IMR-90 (cell line): ENCODE results near the gene MAGOH. TPM values are rescaled to one million over a fixed set of nuclear protein-coding genes. Genes with fewer than 3 reads are reported as not detected.

ENCODE experiments used
- ATAC-seq: fragments of 200-7000 bp; cut with Tn5 transposase; 2 replicates; pipeline ENCODE4 v1.9.1; 2020; ENCODE audit warnings: low read depth, mild to moderate bottlenecking, moderate library complexity
- BruUV-seq: library from RNA; stranded (reverse); fragments of 400-500 nt; replicated peaks from 2 replicates; lab custom pipeline; 2021; lab: Mats Ljungman, UMichigan
- CTCF ChIA-PET: fragments of 300-600 bp; formaldehyde crosslinking; extraction: SDS; loops from one replicate; lab custom pipeline; 2021; ENCODE audit warnings: antibody characterized with exemption; lab: Yijun Ruan, JAX
- POLR2A ChIA-PET: fragments of 300-600 bp; sonication (Branson Sonifier 250); formaldehyde crosslinking; loops from one replicate; lab custom pipeline; 2022; ENCODE audit warnings: antibody characterized with exemption; ENCODE audit not compliant: unreplicated experiment; lab: Charles Lee
- DNase-seq: peaks from one replicate; pipeline ENCODE4 v3.0.0; 2013
- H2AFZ ChIP-seq: replicated peaks from 2 replicates; pipeline ENCODE3; 2013; ENCODE audit warnings: low read length, mild to moderate bottlenecking; ENCODE audit not compliant: poor library complexity
- H2AK5ac ChIP-seq: 2 replicates; pipeline ENCODE4 v1.6.1; 2013; ENCODE audit warnings: low read depth, low read length, inconsistent platforms
- H2AK9ac ChIP-seq: replicated peaks from 2 replicates; pipeline ENCODE3; 2013; ENCODE audit warnings: mild to moderate bottlenecking, low read depth, low read length, moderate library complexity; ENCODE audit not compliant: poor library complexity
- H2BK120ac ChIP-seq: 2 replicates; pipeline ENCODE4 v1.6.1; 2013; ENCODE audit warnings: low read depth, low read length, inconsistent platforms
- H2BK15ac ChIP-seq: 3 replicates; pipeline ENCODE4 v1.6.1; 2013; ENCODE audit warnings: low read depth, low read length, inconsistent platforms
- H2BK20ac ChIP-seq: 2 replicates; pipeline ENCODE4 v1.6.1; 2013; ENCODE audit warnings: low read depth, mild to moderate bottlenecking, inconsistent platforms, low read length, moderate library complexity
- H2BK5ac ChIP-seq: 2 replicates; pipeline ENCODE4 v1.6.1; 2013; ENCODE audit warnings: mild to moderate bottlenecking, low read depth, low read length, inconsistent platforms; ENCODE audit not compliant: poor library complexity, severe bottlenecking
- H3K14ac ChIP-seq: replicated peaks from 2 replicates; pipeline ENCODE4 v1.6.1; 2013; ENCODE audit warnings: low read depth, low read length, inconsistent platforms
- H3K18ac ChIP-seq: 2 replicates; pipeline ENCODE4 v1.6.1; 2013; ENCODE audit warnings: low read depth, low read length, control low read depth
- H3K23ac ChIP-seq: 2 replicates; pipeline ENCODE4 v1.6.1; 2013; ENCODE audit warnings: low read depth, low read length, inconsistent platforms
- H3K27ac ChIP-seq: 2 replicates; pipeline ENCODE4 v1.5.1; 2013; ENCODE audit warnings: mild to moderate bottlenecking, control low read depth, low read length; ENCODE audit not compliant: insufficient read depth
- H3K27me3 ChIP-seq: 2 replicates; pipeline ENCODE4 v1.6.1; 2013; ENCODE audit warnings: low read length; ENCODE audit not compliant: control insufficient read depth, insufficient read depth
- H3K36me3 ChIP-seq: 2 replicates; pipeline ENCODE4 v1.6.1; 2013; ENCODE audit warnings: low read length, mixed read lengths; ENCODE audit not compliant: control insufficient read depth, insufficient read depth
- H3K4ac ChIP-seq: 2 replicates; pipeline ENCODE4 v1.6.1; 2013; ENCODE audit warnings: low read depth, low read length, inconsistent platforms
- H3K4me1 ChIP-seq: 2 replicates; pipeline ENCODE4 v1.6.1; 2013; ENCODE audit warnings: low read length, mixed read lengths; ENCODE audit not compliant: control insufficient read depth, insufficient read depth
- H3K4me2 ChIP-seq: 2 replicates; pipeline ENCODE4 v1.6.1; 2013; ENCODE audit warnings: low read depth, mild to moderate bottlenecking, control low read depth, low read length, moderate library complexity
- H3K4me3 ChIP-seq: 2 replicates; pipeline ENCODE4 v1.5.1; 2013; ENCODE audit warnings: low read depth, mild to moderate bottlenecking, control low read depth, low read length, moderate library complexity; ENCODE audit not compliant: insufficient read depth
- H3K56ac ChIP-seq: 2 replicates; pipeline ENCODE4 v1.6.1; 2013; ENCODE audit warnings: low read length, inconsistent platforms; ENCODE audit not compliant: insufficient read depth; ENCODE audit errors: extremely low read depth
- H3K79me1 ChIP-seq, 2 experiments: 2 replicates each; pipeline ENCODE4 v1.6.1; 2013; ENCODE audit warnings: low read length in 2 of 2, inconsistent platforms in 1 of 2, low read depth in 1 of 2
- H3K9ac ChIP-seq: 2 replicates; pipeline ENCODE4 v1.6.1; 2013; ENCODE audit warnings: low read depth, low read length, control low read depth
- H3K9me1 ChIP-seq: 2 replicates; pipeline ENCODE4 v1.6.1; 2013; ENCODE audit warnings: low read length, inconsistent platforms; ENCODE audit not compliant: insufficient read depth
- H3K9me3 ChIP-seq: 2 replicates; pipeline ENCODE4 v1.6.1; 2013; ENCODE audit warnings: low read length; ENCODE audit not compliant: control insufficient read depth, insufficient read depth
- H4K20me1 ChIP-seq: 2 replicates; pipeline ENCODE4 v1.6.1; 2013; ENCODE audit warnings: low read length, inconsistent platforms; ENCODE audit not compliant: insufficient read depth
- H4K5ac ChIP-seq: 2 replicates; pipeline ENCODE4 v1.6.1; 2013; ENCODE audit warnings: mild to moderate bottlenecking, low read depth, low read length, control low read depth
- H4K8ac ChIP-seq, 2 experiments: 2 replicates each; pipeline ENCODE4 v1.6.1; 2013; ENCODE audit warnings: low read depth in 2 of 2, low read length in 2 of 2, control low read depth in 1 of 2, inconsistent platforms in 1 of 2
- H4K91ac ChIP-seq: 2 replicates; pipeline ENCODE4 v1.6.1; 2013; ENCODE audit warnings: low read depth, low read length, inconsistent platforms; ENCODE audit not compliant: insufficient read depth
- BHLHE40 ChIP-seq: fragments of 150-350 bp; IDR thresholded peaks from 2 replicates; pipeline ENCODE4 v1.6.1; 2016; ENCODE audit warnings: mild to moderate bottlenecking, low read depth, low read length
- CEBPB ChIP-seq: IDR thresholded peaks from 2 replicates; pipeline ENCODE4 v1.6.1; 2012; ENCODE audit warnings: low read depth, low read length, improper control_type of control experiment
- CHD1 ChIP-seq: IDR thresholded peaks from 2 replicates; pipeline ENCODE4 v1.6.1; 2012; ENCODE audit warnings: low read depth, low read length, improper control_type of control experiment
- FOS ChIP-seq: fragments of 150-350 bp; IDR thresholded peaks from 2 replicates; pipeline ENCODE4 v1.6.1; 2016; ENCODE audit warnings: low read depth, low read length
- MAFK ChIP-seq: IDR thresholded peaks from 2 replicates; pipeline ENCODE4 v1.6.1; 2012; ENCODE audit warnings: low read depth, low read length, improper control_type of control experiment
- MAZ ChIP-seq: IDR thresholded peaks from 2 replicates; pipeline ENCODE4 v1.6.1; 2012; ENCODE audit warnings: low read depth, mild to moderate bottlenecking, low read length, improper control_type of control experiment, moderate library complexity, borderline replicate concordance
- MXI1 ChIP-seq: IDR thresholded peaks from 2 replicates; pipeline ENCODE4 v1.6.1; 2012; ENCODE audit warnings: low read depth, mild to moderate bottlenecking, low read length, moderate library complexity, borderline replicate concordance
- NFE2L2 ChIP-seq: fragments of 150-350 bp; IDR thresholded peaks from 2 replicates; pipeline ENCODE4 v1.6.1; 2016; ENCODE audit warnings: low read depth, mild to moderate bottlenecking, low read length
- POLR2A ChIP-seq: IDR thresholded peaks from 2 replicates; pipeline ENCODE4 v1.6.1; 2012; ENCODE audit warnings: mild to moderate bottlenecking, low read depth, low read length
- RAD21 ChIP-seq: IDR thresholded peaks from 2 replicates; pipeline ENCODE4 v1.6.1; 2012; ENCODE audit warnings: low read length, improper control_type of control experiment
- RCOR1 ChIP-seq: IDR thresholded peaks from 2 replicates; pipeline ENCODE4 v1.6.1; 2012; ENCODE audit warnings: mild to moderate bottlenecking, low read length, improper control_type of control experiment; ENCODE audit not compliant: insufficient replicate concordance
- RFX5 ChIP-seq: IDR thresholded peaks from 2 replicates; pipeline ENCODE4 v1.8.0; 2012; ENCODE audit warnings: low read depth, mild to moderate bottlenecking, low read length, moderate library complexity
- SMC3 ChIP-seq: fragments of 150-350 bp; IDR thresholded peaks from 2 replicates; pipeline ENCODE4 v1.6.1; 2016; ENCODE audit warnings: low read depth, mild to moderate bottlenecking, antibody characterized with exemption, low read length, moderate library complexity
- USF2 ChIP-seq: fragments of 150-350 bp; IDR thresholded peaks from 2 replicates; pipeline ENCODE4 v1.6.1; 2017; ENCODE audit warnings: mild to moderate bottlenecking, antibody characterized with exemption, low read length, low read depth
- WGBS, 2 experiments: methylation state at CpG; one replicate each; pipeline versions ENCODE4 v1.1.5 to v1.1.7; 2013; ENCODE audit warnings: missing lambda C conversion rate in 2 of 2; ENCODE audit not compliant: insufficient read length in 1 of 2; ENCODE audit errors: extremely low coverage in 2 of 2; 5-methylcytosine and 5-hydroxymethylcytosine counted together
- dilution Hi-C: fragments of 300-500 bp; cut with HindIII; formaldehyde crosslinking; loops from one replicate; pipeline ENCODE4 v1.14.3; 2018; ENCODE audit warnings: low sequenced_read_pairs; ENCODE audit not compliant: unreplicated experiment
- in situ Hi-C: fragments of 300-500 bp; cut with MboI; formaldehyde crosslinking; loops from 3 replicates; pipeline ENCODE4 v1.14.3; 2019; ENCODE audit warnings: low sequenced_read_pairs, inconsistent platforms, mixed read lengths
- intact Hi-C: fragments of 100-400 bp; cut with micrococcal nuclease; formaldehyde crosslinking; loops from 2 replicates; pipeline ENCODE4 v1.10.0; 2022
- polyA plus RNA-seq, 3 experiments: library from polyadenylated mRNA; depleted of rRNA; stranded (reverse); fragments of >200 nt; gene quantifications; 2 replicates each; pipeline ENCODE4 v1.2.3, GENCODE V29; 2012; ENCODE audit warnings: low replicate concordance in 1 of 3
- total RNA-seq: library from RNA; depleted of rRNA; stranded (reverse); fragments of >200 nt; gene quantifications from 2 replicates; pipeline ENCODE4 v1.2.3, GENCODE V29; 2012
- TF ChIP-seq, protein P1 (sequence below): conservative IDR thresholded peaks from 2 replicates; pipeline ENCODE4 v1.5.1; 2012; ENCODE audit warnings: mild to moderate bottlenecking, low read depth, low read length, improper control_type of control experiment
- TF ChIP-seq, protein P2 (sequence below): fragments of 150-350 bp; IDR thresholded peaks from 2 replicates; pipeline ENCODE4 v1.6.1; 2016; ENCODE audit warnings: low read depth, mild to moderate bottlenecking, low read length, moderate library complexity, borderline replicate concordance

Gene MAGOH
- total and polyA plus RNA-seq, 2 of the 4 experiments (the other 2 are of a cell fraction), result 3.8 to 26.3 TPM

DNA sequence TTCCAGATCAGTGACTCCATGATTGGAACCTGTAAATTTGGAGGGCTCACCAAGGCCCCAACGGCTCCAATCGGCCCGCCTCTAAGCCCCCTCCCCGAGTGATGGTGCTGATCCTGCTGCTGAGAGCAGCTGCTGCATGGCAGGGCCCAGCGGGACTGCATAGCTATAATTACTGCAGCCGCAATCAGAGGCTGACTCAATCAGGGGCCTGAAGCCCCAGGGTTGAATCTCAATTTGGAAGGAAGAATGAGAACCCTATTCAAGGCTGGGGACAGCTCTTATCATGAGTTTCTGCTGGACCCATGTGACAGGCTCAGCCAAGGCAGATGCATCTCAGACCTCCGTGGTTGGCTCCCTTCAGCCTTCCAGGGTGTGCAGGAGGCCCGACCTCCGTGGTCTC, 42.8 kb upstream of the MAGOH start:
- BruUV-seq, result no TSS peak
- no peak for ATAC-seq
- Histone ChIP-seq H3K4me1 (no peaks in the 10 kb centered on the region), H3K4me2 (no peak overlapping the region), H2BK15ac (no peak overlapping the region), H3K4me3 (no peak overlapping the region), H4K91ac (no peak overlapping the region), H3K36me3 (no peaks in the 10 kb centered on the region), H2BK120ac (no peak overlapping the region), H4K8ac (no peak overlapping the region), H3K23ac (no peak overlapping the region), H3K9ac (no peak overlapping the region), H3K79me1 (no peaks in the 10 kb centered on the region), H2BK5ac (no peak overlapping the region), H3K18ac (no peak overlapping the region), H3K9me3 (no peaks in the 10 kb centered on the region), H2BK20ac (no peak overlapping the region), H2AFZ (no peak overlapping the region), H3K9me1 (peaks cover 3% of the 10 kb centered on the region; the same call in 1 of the 2 replicates), H4K20me1 (no peaks in the 10 kb centered on the region), H3K14ac (no peak overlapping the region), H3K27me3 (no peaks in the 10 kb centered on the region), H2AK9ac (no peak overlapping the region), H3K4ac (no peak overlapping the region), H3K56ac (no peak overlapping the region), H3K27ac (no peak overlapping the region), H4K5ac (no peak overlapping the region), H2AK5ac (no peak overlapping the region)
- intact Hi-C loops (no loop called here), in situ Hi-C loops (no loop called here), dilution Hi-C loops (no loop called here)
- TF ChIP-seq, protein P1, sequence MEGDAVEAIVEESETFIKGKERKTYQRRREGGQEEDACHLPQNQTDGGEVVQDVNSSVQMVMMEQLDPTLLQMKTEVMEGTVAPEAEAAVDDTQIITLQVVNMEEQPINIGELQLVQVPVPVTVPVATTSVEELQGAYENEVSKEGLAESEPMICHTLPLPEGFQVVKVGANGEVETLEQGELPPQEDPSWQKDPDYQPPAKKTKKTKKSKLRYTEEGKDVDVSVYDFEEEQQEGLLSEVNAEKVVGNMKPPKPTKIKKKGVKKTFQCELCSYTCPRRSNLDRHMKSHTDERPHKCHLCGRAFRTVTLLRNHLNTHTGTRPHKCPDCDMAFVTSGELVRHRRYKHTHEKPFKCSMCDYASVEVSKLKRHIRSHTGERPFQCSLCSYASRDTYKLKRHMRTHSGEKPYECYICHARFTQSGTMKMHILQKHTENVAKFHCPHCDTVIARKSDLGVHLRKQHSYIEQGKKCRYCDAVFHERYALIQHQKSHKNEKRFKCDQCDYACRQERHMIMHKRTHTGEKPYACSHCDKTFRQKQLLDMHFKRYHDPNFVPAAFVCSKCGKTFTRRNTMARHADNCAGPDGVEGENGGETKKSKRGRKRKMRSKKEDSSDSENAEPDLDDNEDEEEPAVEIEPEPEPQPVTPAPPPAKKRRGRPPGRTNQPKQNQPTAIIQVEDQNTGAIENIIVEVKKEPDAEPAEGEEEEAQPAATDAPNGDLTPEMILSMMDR, result no peak
- TF ChIP-seq FOS (no peak), CEBPB (no peak), SMC3 (no peak), USF2 (no peak), RCOR1 (no peak), NFE2L2 (no peak), MAZ (no peak), POLR2A (no peak), MXI1 (no peak), RFX5 (no peak), BHLHE40 (no peak), RAD21 (no peak), CHD1 (no peak), MAFK (no peak)
- TF ChIP-seq, protein P2, sequence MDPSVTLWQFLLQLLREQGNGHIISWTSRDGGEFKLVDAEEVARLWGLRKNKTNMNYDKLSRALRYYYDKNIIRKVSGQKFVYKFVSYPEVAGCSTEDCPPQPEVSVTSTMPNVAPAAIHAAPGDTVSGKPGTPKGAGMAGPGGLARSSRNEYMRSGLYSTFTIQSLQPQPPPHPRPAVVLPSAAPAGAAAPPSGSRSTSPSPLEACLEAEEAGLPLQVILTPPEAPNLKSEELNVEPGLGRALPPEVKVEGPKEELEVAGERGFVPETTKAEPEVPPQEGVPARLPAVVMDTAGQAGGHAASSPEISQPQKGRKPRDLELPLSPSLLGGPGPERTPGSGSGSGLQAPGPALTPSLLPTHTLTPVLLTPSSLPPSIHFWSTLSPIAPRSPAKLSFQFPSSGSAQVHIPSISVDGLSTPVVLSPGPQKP, result no peak
- DNase-seq, result no peak
- CTCF ChIA-PET, result interaction anchor here (1.6 kb wide), 1 partner anchor 112 kb away, joined by 4 read pairs; no protein-coding TSS in a partner anchor
- POLR2A ChIA-PET, result no interaction called here
- 92% methylated on average over 4 of the region's 9 CpGs; no CpG with 5 or more reads in 1 of the 2 experiments for WGBS, 2 experiments
